Effector CD4-positive, alpha-beta T cell (primary cell): Measurements from ENCODE around the gene ERAL1.
"Not testable (repeated sequence)": the region's sequence is repeated elsewhere in the genome, so short reads cannot be mapped to it uniquely, and the experiment has no call there.

Experiments
- DNase-seq: peaks from one replicate; pipeline ENCODE4 v3.0.0-alpha.2; 2020

Gene ERAL1

GRCh38 chr17:28879886-28880571, 25.2 kb downstream of the ERAL1 start:
- no peak for DNase-seq

GRCh38 chr17:28880572-28880945, 25.7 kb downstream of the ERAL1 start:
- DNase-seq: no peak

GRCh38 chr17:28881533-28882056, 26.8 kb downstream of the ERAL1 start:
- DNase-seq: no peak

GRCh38 chr17:28882154-28882895, 27.5 kb downstream of the ERAL1 start:
- DNase-seq: no peak

GRCh38 chr17:28883967-28884702, 29.3 kb downstream of the ERAL1 start:
- no peak for DNase-seq

- no peak for DNase-seq
Measured at GRCh38 chr17:28885363-28885762, 30.5 kb downstream of the ERAL1 start.

GRCh38 chr17:28885951-28886350, 31.1 kb downstream of the ERAL1 start:
- no peak for DNase-seq

- DNase-seq: no peak
Measured at GRCh38 chr17:28887871-28888471, 33.2 kb downstream of the ERAL1 start.

- no peak for DNase-seq
Measured at GRCh38 chr17:28888832-28889231, 34.0 kb downstream of the ERAL1 start.

GRCh38 chr17:28889996-28890395, 35.2 kb downstream of the ERAL1 start:
- DNase-seq: no peak

- no peak for DNase-seq
Measured at GRCh38 chr17:28891201-28891600, 36.4 kb downstream of the ERAL1 start.

- DNase-seq: no peak
Measured at GRCh38 chr17:28892024-28892423, 37.2 kb downstream of the ERAL1 start.

GRCh38 chr17:28893248-28894183, 38.7 kb downstream of the ERAL1 start:
- not testable (repeated sequence) for DNase-seq

- DNase-seq: no peak
Measured at GRCh38 chr17:28895794-28896447, 41.1 kb downstream of the ERAL1 start.

- DNase-seq: no peak
Measured at GRCh38 chr17:28896491-28896883, 41.7 kb downstream of the ERAL1 start.

- peak; percentile 62 for DNase-seq
Measured at GRCh38 chr17:28896884-28897768, 42.3 kb downstream of the ERAL1 start, which contains the start of gene FLOT2. Gene FLOT2 (minus strand): TSS chr17:28897733. CDS start chr17:28897574, 159 bp downstream.

- peak; percentile 12 for DNase-seq
Measured at GRCh38 chr17:28897769-28898526, 43.1 kb downstream of the ERAL1 start.

GRCh38 chr17:28898527-28898955, 43.7 kb downstream of the ERAL1 start:
- DNase-seq: no peak

GRCh38 chr17:28899212-28899815, 44.5 kb downstream of the ERAL1 start:
- no peak for DNase-seq
